Measurements from ENCODE around the gene SEC14L6. TPM values are rescaled to one million over a fixed set of nuclear protein-coding genes. Genes with fewer than 3 reads are reported as not detected.
"Not testable (repeated sequence)": the region's sequence is repeated elsewhere in the genome, so short reads cannot be mapped to it uniquely, and the experiment has no call there.

Gene SEC14L6
- total RNA-seq, 1 donor from 2014 or later = not detected

DNA sequence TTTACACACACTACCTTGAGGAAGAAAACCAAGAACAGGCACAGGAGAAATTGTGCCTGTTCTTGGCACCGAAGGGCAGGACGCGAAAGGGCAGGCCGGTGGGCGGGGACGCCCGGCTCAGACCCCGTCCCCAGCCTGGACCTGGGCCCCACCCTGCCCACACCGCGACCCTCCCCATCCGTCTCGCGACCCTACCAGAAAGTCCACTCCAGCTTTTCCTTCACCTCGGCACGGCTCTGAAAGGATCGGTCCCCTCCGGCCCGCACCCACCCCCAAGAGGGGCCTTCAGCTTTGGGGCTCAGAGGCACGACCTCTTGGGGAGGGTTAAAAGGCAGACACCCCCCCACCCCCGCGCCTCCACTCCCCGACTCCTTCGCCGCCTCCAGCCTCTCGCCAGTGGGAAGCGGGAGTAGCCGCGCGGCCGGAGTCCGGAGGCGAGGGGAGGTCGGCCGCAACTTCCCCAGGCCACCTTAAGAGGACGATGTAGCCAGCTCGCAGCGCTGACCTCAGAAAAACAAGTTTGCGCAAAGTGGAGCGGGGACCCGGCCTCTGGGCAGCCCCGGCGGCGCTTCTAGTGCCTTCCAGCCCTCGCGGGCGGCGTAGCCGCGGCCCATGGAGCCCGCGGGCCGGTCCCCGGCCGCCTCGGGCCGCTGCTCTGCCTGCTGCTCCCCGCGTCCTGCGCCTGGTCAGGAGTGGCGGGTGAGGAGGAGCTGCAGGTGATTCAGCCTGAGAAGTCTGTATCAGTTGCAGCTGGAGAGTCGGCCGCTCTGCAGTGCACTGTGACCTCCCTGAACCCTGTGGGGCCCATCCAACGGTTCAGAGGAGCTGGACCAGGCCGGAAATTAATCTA lies 4.4 kb downstream of the SEC14L6 start:
- Mint-ChIP-seq H3K4me1 (ENCODE audit: low read depth) (peaks cover 2% of the 10 kb centered on the region), H3K27me3 (ENCODE audit: low read depth) (peaks cover 36% of the 10 kb centered on the region), H3K9me3 (no peaks in the 10 kb centered on the region), H3K27ac (no peak overlapping the region), H3K4me3 (ENCODE audit: low read depth) (no peak overlapping the region), H3K36me3 (ENCODE audit: low read depth) (no peaks in the 10 kb centered on the region)
- no peak for DNase-seq (ENCODE audit: low spot score)
- intact Hi-C loops (cut with micrococcal nuclease) = no loop called here

- H3K4me3 Mint-ChIP-seq (ENCODE audit: low read depth); DNase-seq (ENCODE audit: low spot score); H3K27ac Mint-ChIP-seq; H3K36me3 Mint-ChIP-seq (ENCODE audit: low read depth); intact Hi-C loops (cut with micrococcal nuclease); H3K4me1 Mint-ChIP-seq (ENCODE audit: low read depth); H3K9me3 Mint-ChIP-seq: not testable (repeated sequence)
- H3K27me3 Mint-ChIP-seq (ENCODE audit: low read depth) = peaks cover 36% of the 10 kb centered on the region
Observed at GRCh38 chr22:30541511-30541910, 5.0 kb downstream of the SEC14L6 start.

DNA sequence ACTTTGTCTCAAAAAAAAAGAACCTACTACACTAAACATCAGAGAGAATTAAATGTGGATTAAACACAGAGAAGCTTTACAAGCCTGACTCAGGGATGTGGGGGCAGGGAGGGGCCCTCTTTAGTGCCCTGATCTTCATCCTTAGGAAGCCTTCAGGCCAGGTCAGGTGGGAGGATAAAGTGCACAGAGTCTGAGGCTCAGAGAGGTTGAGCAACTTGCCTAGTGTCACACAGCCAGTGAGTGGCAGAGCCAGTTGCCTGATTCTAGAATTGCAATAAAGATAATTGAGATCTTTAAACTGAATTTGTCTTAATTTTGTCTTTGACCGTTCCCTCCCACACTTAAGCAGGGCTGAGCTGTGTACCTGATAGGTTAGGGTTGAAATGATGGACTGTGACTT lies 7.2 kb downstream of the SEC14L6 start:
- Mint-ChIP-seq H3K4me1 (ENCODE audit: low read depth) (peaks cover 6% of the 10 kb centered on the region), H3K9me3 (no peaks in the 10 kb centered on the region), H3K27ac (no peak overlapping the region), H3K36me3 (ENCODE audit: low read depth) (no peaks in the 10 kb centered on the region), H3K4me3 (ENCODE audit: low read depth) (no peak overlapping the region), H3K27me3 (ENCODE audit: low read depth) (peaks cover 30% of the 10 kb centered on the region)
- no peak for DNase-seq (ENCODE audit: low spot score)
- intact Hi-C loops (cut with micrococcal nuclease) = no loop called here

DNA sequence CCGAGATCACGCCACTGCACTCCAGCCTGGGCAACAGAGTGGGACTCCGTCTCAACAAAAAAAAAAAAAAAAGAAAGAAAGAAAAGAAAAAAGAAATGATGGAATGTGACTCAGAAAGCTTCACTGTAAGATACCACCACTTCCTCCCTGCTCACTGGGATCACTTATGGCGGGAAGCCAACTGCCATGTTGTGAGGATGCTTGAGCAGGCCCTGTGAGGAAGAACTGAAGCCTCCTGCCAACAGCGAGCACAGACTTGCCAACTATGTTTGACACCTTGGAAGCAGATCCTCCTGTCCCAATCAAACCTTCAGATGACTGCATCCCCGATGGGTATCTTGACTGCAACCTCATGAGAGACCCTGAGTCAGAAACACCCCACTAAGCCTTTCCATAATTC lies 8.3 kb downstream of the SEC14L6 start:
- H3K27me3 Mint-ChIP-seq (ENCODE audit: low read depth) = peaks cover 24% of the 10 kb centered on the region
- peaks cover 6% of the 10 kb centered on the region for H3K4me1 Mint-ChIP-seq (ENCODE audit: low read depth)
- intact Hi-C loops (cut with micrococcal nuclease) = no loop called here
- no peak overlapping the region for H3K4me3 Mint-ChIP-seq (ENCODE audit: low read depth)
- no peaks in the 10 kb centered on the region for H3K36me3 Mint-ChIP-seq (ENCODE audit: low read depth)
- H3K27ac Mint-ChIP-seq = no peak overlapping the region
- H3K9me3 Mint-ChIP-seq = no peaks in the 10 kb centered on the region
- no peak for DNase-seq (ENCODE audit: low spot score)

- H3K9me3 Mint-ChIP-seq = no peaks in the 10 kb centered on the region
- intact Hi-C loops (cut with micrococcal nuclease) = no loop called here
- no peak overlapping the region for H3K27ac Mint-ChIP-seq
- H3K36me3 Mint-ChIP-seq (ENCODE audit: low read depth) = no peaks in the 10 kb centered on the region
- no peak overlapping the region for H3K4me3 Mint-ChIP-seq (ENCODE audit: low read depth)
- H3K4me1 Mint-ChIP-seq (ENCODE audit: low read depth) = peaks cover 4% of the 10 kb centered on the region
- no peak for DNase-seq (ENCODE audit: low spot score)
- peaks cover 17% of the 10 kb centered on the region for H3K27me3 Mint-ChIP-seq (ENCODE audit: low read depth)
Observed at GRCh38 chr22:30537083-30537731, 9.3 kb downstream of the SEC14L6 start.

- Mint-ChIP-seq H3K27me3 (ENCODE audit: low read depth) (peaks cover 7% of the 10 kb centered on the region), H3K4me3 (ENCODE audit: low read depth) (no peak overlapping the region), H3K27ac (no peak overlapping the region), H3K4me1 (ENCODE audit: low read depth) (peaks cover 4% of the 10 kb centered on the region), H3K36me3 (ENCODE audit: low read depth) (no peaks in the 10 kb centered on the region), H3K9me3 (no peaks in the 10 kb centered on the region)
- no peak for DNase-seq (ENCODE audit: low spot score)
- intact Hi-C loops (cut with micrococcal nuclease) = no loop called here
Observed at GRCh38 chr22:30535182-30535581, 11.4 kb downstream of the SEC14L6 start.

GRCh38 chr22:30531651-30532608 lies 14.6 kb downstream of the SEC14L6 start:
- H3K27me3 Mint-ChIP-seq (ENCODE audit: low read depth) = no peaks in the 10 kb centered on the region

DNA sequence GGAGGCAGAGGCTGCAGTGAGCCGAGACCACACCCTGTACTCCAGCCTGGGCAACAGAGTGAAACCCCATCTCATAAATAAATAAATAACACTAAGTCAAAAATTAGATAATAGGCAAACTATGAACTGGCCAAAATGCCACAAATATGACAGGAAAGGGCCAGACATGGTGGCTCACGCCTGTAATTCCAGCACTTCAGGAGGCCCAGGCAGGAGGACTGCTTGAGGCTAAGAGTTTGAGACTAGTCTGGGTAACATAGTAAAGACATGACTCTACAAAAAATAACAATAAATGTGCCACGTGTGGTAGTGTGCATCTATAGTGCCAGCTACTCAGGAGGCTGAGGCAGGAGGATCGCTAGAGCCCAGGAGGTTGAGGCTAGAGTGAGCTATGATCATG lies 19.9 kb downstream of the SEC14L6 start:
- Mint-ChIP-seq H3K27ac (no peak overlapping the region), H3K9me3 (no peaks in the 10 kb centered on the region), H3K27me3 (ENCODE audit: low read depth) (peaks cover 4% of the 10 kb centered on the region), H3K4me1 (ENCODE audit: low read depth) (no peaks in the 10 kb centered on the region), H3K4me3 (ENCODE audit: low read depth) (no peak overlapping the region), H3K36me3 (ENCODE audit: low read depth) (no peaks in the 10 kb centered on the region)
- no peak for DNase-seq (ENCODE audit: low spot score)
- intact Hi-C loops (cut with micrococcal nuclease) = no loop called here

More at GRCh38 chr22:30531651-30532608, 14.6 kb downstream of the SEC14L6 start:
- no peak for DNase-seq (ENCODE audit: low spot score)
- no peak overlapping the region for H3K27ac Mint-ChIP-seq
- H3K36me3 Mint-ChIP-seq (ENCODE audit: low read depth) = no peaks in the 10 kb centered on the region
- intact Hi-C loops (cut with micrococcal nuclease) = no loop called here
- no peak overlapping the region for H3K4me3 Mint-ChIP-seq (ENCODE audit: low read depth)
- no peaks in the 10 kb centered on the region for H3K9me3 Mint-ChIP-seq
- H3K4me1 Mint-ChIP-seq (ENCODE audit: low read depth) = peaks cover 4% of the 10 kb centered on the region

DNA sequence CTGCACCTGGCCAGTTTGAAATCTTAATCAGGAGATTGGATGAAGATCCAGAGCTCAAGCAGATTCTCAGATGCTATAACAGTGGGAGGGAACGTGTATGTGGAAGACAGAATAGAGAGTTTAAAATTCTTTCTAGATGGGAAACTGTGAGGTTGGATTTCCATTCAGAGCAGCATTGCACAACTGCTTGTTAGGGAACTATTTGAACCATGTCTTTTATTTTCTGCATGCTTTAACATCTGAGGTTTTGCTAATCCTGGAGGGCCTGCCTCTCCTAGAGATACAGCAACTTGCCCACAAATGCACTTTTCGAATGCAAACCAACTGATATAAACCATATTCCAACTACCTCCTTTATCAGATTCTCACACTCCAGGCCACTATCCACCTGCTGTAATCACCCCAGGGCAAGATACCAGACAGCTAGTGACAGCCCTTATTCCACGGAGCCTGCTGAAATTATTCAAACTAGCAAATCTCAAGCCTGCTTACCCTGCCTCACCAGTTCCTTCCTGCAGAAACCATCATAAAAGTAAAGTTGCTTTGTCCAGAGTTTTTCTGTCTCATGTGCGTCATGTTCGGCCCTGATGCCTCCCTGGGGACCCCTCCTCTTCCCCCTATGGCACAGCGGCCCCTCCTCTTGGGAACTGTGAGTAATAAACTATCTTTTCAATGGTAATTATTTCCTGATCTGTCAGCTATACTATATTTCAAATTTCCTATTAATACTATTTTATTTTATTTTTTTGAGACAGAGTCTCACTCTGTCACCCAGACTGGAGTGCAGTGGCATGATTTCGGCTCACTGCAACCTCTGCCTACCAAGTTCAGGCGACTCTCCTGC lies 22.7 kb downstream of the SEC14L6 start:
- Mint-ChIP-seq H3K36me3 (ENCODE audit: low read depth) (no peaks in the 10 kb centered on the region), H3K4me1 (ENCODE audit: low read depth) (no peaks in the 10 kb centered on the region), H3K27ac (no peak overlapping the region), H3K4me3 (ENCODE audit: low read depth) (no peak overlapping the region), H3K27me3 (ENCODE audit: low read depth) (peaks cover 4% of the 10 kb centered on the region), H3K9me3 (no peaks in the 10 kb centered on the region)
- intact Hi-C loops (cut with micrococcal nuclease) = no loop called here
- no peak for DNase-seq (ENCODE audit: low spot score)

GRCh38 chr22:30521368-30522156 lies 25.0 kb downstream of the SEC14L6 start:
- no peaks in the 10 kb centered on the region for H3K36me3 Mint-ChIP-seq (ENCODE audit: low read depth)
- intact Hi-C loops (cut with micrococcal nuclease) = no loop called here
- peaks cover 4% of the 10 kb centered on the region for H3K27me3 Mint-ChIP-seq (ENCODE audit: low read depth)

DNA sequence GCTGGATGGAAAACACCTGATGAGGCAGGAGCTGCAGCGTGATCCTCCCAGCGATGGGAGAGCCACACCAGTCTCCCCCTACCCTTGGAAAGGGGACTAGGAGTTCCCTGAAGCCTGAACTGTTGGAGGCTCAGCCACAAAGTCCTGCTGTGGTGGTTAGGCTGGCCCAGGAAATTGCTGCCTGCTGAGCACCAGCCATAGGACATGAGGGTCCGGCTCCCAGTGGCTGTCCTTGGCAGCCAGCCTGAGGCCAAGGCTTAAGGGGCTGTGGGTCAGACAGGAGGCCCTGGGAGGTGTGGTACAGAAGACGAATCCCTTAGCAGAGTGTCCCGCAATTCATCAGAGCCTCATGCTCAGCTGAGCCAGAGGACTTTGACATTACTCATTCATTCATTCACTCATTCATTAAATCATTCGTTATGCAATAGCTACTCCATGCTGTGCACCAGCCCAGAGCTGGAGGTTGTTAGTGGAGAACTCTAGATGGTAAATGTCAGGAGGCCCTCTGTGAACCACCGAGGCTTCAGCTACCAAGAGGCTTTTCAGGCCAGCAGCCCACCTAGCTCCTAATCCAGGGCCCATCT lies 26.6 kb downstream of the SEC14L6 start:
- intact Hi-C loops (cut with micrococcal nuclease) = no loop called here
- H3K36me3 Mint-ChIP-seq (ENCODE audit: low read depth) = no peaks in the 10 kb centered on the region
- no peaks in the 10 kb centered on the region for H3K9me3 Mint-ChIP-seq
- H3K4me3 Mint-ChIP-seq (ENCODE audit: low read depth) = no peak overlapping the region
- no peaks in the 10 kb centered on the region for H3K4me1 Mint-ChIP-seq (ENCODE audit: low read depth)
- peaks cover 4% of the 10 kb centered on the region for H3K27me3 Mint-ChIP-seq (ENCODE audit: low read depth)
- H3K27ac Mint-ChIP-seq = no peak overlapping the region
- no peak for DNase-seq (ENCODE audit: low spot score)

More at GRCh38 chr22:30521368-30522156, 25.0 kb downstream of the SEC14L6 start:
- no peak overlapping the region for H3K4me3 Mint-ChIP-seq (ENCODE audit: low read depth)
- no peaks in the 10 kb centered on the region for H3K9me3 Mint-ChIP-seq
- no peak for DNase-seq (ENCODE audit: low spot score)
- no peak overlapping the region for H3K27ac Mint-ChIP-seq
- no peaks in the 10 kb centered on the region for H3K4me1 Mint-ChIP-seq (ENCODE audit: low read depth)

Measured in activated T-helper 2 cell treated with anti-CD3 and anti-CD28 coated beads, Interferon-gamma antibody, Interleukin-2, Interleukin-4, amounts not matched to agents 10 μg/mL and 5 μg/mL and 100 μg/mL, durations not matched to agents 14 hours and 24 hours and 36 hours (primary cell).